GM18870 (cell line): ENCODE results near the gene AMDHD1.
A peak's percentile ranks its signal among the peaks of the same experiment; 100 is the strongest.

Source experiments
- ATAC-seq: cut with Tn5 transposase; IDR thresholded peaks from one replicate; pipeline ENCODE4 v1.9.1; 2021; ENCODE audit warnings: moderate library complexity; ENCODE audit not compliant: unreplicated experiment

The AMDHD1 gene

GRCh38 chr12:95943330-95943842 lies at the start of gene AMDHD1:
TSS of gene AMDHD1 (plus strand) at chr12:95943331. CDS start at chr12:95943399, 68 bp downstream.
- ATAC-seq = peak; percentile 39

GRCh38 chr12:95896846-95897245 lies 46.3 kb upstream of the AMDHD1 start:
- no peak for ATAC-seq

DNA sequence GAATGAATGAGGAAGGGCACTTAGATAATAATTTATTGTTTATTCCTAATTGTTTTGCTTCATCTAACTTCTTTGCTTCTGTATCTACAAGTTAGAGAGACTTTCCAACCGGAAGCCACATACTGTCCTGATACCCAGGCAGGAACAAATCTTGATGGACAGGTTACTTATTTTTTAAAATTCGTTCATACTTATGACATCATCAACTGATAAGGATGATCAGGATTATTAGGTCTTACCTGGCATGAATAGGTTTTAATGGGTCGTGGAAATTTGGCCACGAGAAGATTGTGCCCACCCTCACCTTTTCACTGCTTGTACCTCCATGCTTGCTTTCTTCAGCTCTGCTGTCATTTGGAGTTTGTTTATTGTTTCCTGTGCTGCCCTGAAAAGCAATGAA lies 45.0 kb upstream of the AMDHD1 start:
- no peak for ATAC-seq

DNA sequence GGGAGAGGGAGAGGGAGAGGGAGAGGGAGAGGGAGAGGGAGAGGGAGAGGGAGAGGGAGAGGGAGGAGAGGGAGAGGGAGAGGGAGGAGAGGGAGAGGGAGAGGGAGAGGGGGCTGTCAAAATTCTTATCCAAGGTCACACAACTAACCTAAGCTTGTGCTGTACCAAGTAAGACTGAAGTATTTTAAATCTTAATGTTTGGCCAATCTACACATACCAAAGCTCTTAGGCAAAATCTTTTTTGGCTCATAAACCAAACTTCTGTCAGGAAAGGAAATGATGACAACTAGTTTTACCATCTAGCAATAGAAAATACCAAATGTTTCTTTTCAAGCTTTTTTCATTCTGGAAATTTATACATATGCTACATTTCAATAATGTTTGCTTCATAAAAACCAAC lies 34.6 kb upstream of the AMDHD1 start:
- no peak for ATAC-seq

- no peak for ATAC-seq
Measured at GRCh38 chr12:95909871-95910270, 33.3 kb upstream of the AMDHD1 start.

DNA sequence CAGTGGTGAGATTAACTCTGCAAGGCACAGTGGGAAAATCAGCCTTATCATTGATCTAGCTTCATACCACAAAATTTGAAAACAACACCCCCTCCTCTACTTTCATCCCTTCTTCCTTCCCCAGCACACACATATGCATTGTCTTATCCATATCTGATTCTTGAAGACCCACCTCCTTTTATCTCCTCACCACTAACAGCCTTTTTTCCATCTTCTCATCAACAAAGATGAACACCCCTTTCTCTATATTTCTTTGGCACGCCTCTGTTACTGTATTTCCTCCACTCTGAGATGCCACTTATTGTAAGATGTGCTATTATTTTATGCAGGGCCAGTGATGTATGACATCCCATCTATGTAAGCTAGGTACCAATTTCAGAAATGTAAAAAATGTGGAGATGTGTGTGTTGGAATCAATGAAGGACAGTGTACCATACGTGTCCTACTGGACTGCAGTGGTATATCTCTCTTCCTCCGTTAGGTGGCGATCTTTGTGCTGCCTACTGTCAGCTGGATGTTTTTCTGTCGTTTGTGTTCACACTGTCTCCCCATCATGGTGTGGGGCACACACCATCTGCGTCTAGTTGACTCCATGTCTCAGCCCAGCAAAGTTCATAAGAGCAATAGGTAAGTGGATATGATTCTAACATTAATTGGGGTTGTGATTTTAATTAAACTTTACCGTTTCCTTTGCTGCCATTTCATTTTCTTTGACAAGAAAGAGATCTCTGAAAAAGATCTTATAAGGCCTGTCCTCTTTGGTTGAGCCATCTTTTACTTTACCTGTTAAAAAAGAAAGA lies 24.7 kb upstream of the AMDHD1 start:
- peak; percentile 86 for ATAC-seq

GRCh38 chr12:95919110-95919509 lies 24.0 kb upstream of the AMDHD1 start:
- ATAC-seq = no peak

DNA sequence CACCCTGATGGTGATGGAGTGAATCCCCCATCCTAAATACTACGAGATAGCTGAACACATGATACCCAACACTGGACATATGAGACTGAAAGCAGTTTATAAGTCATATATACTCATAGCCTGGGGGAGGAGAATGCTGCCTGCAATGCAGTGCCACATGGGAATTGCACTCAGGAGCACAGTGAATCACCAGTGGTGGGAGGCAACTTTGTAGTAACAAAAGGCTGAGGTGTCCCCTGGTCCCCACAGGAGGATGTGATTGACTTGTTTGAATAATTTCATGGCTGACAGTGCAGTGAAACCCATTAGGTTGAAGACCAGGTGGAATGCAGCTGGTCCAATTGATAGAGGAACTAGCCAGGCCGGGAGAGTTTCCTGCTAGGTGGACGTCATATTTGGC lies 20.9 kb upstream of the AMDHD1 start:
- ATAC-seq = no peak

DNA sequence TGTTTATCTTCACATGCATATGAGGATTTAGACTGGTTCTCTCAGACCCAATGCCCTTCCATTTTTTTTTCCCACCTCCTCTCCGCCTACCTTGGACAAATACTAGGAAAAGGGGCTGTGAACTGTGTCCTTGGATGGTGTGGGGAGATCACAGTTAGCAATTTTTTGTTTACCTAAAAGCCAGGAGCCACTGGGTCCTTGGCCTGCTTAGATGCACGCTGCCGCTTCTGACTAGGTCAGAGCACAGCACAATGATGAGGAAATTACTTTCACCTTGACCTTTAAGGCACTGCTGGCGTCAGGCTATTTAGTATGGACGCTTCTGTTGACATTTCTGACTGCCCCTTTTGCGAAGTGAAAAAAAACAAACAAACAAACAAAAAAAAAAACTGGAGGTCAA lies 2.6 kb upstream of the AMDHD1 start:
- no peak for ATAC-seq

DNA sequence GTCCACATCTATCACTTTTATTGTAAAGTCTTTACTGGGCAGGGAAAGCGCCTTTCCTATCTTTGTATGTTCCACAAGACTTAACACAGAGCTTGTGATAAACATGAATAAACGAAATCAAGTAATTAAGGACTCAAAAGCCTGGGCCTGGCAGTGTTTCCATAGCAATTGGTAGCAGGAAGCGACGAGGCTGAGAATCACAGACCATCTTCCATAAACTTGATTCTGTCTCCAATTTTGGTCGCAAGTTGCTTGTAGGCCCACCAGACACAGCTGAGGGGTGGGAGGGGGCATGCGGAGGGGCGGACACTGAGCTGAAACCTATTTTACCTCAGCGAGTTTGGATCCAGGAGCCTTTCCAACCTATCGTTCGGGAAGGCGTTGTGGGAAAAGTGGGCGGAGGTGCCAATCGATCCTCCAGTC lies 1.0 kb upstream of the AMDHD1 start:
- no peak for ATAC-seq

DNA sequence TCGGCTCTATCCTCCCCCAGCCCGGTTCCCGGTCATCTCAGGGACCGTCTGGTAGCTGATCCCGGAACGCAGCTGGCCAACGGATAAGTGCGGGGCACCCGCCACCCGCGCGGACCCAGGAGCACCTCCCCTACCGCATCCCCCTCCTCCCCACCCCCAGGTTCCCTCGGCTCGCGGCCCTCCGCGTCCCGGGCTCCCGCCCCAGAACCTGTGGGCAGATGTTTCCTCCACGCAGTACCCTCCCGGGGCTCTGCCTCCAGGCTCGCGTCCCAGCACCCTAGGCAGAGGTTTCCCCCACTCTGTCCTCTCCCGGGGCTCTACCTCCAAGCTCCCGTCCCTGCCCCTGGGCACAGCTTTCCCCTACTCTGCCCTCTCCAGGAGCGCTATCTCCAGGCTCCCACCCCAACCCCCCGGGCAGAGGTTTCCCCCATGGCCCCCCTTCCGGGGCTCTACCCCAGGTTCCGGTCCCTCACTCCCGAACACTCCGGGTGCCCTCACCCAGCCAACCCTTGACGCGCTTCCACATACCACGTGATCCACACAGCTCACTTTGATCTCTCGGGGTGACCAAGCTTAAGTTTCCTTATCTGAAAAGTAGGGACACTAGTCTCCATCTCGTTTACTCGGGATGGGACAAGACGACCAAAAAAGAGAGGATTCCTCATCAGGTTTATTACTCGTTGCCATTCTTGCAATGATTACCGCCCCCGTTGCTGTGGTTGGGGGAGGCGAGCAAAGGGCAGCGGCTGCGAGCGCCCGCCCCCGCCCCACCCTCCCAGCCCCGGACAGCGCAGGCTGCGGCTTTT lies 404 bp upstream of the AMDHD1 start, which contains the start of gene CCDC38:
CCDC38 (minus strand) TSS at position 91 of the 806 bp plus-strand sequence. CDS start 6,105 bp downstream, outside the sequence.
- ATAC-seq = peak; percentile 98

- no peak for ATAC-seq
Measured at GRCh38 chr12:95944108-95944704, 1.1 kb downstream of the AMDHD1 start.

DNA sequence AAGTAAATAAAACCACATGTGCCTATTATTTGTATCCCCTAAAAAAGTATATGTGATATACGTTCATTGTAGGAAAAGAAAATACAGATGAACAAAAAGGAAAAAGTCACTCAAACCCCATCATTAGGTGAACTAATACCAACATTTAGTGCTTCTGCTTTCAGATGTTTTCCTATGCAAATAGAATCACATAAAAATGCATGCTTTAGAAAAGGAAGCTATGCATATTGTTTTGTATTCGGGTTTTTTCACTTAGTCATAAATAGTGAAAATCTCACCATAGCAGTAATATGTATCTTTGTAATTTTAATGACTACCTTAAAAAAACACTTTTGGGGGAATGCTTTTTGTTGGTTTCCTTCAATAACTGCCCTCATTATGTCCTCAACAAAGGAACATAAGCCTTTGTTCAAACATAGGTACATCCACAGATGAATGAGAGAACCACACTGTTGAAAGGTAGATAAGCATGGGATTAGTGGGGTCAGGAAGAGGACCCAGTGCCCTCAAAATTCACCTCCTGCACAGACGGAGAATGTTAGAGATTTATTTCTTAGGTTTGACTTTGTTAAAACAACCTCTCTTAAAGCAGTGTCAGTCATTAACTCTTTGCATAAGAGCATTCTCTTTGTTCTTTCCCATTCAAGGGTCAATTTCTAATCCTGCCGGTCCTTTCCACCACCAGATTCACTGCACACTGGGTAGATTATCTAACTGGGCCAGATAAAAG lies 6.5 kb downstream of the AMDHD1 start:
- no peak for ATAC-seq

- ATAC-seq = no peak
Measured at GRCh38 chr12:95951515-95951914, 8.4 kb downstream of the AMDHD1 start.

DNA sequence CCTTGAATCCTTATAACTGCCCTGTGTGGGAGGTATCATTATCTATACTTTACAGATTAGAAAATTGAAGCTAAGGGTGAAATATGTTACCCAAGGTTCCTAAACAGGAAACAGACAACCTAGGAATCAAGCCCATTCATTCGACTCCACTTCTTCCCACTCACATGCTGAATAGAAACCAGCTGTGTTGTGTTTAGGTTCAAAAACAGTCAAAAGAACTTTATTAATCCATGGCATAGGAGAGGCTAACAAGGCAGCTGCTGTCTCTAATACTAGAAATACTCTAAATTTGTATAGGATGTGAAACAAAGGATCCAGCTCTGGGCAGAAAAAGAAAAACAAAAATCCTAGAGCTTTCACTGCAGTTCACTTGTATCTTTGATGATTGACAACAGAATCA lies 9.9 kb downstream of the AMDHD1 start:
- ATAC-seq = no peak

- ATAC-seq = no peak
Measured at GRCh38 chr12:95955549-95956159, 12.5 kb downstream of the AMDHD1 start.

GRCh38 chr12:95956557-95957145 lies 13.5 kb downstream of the AMDHD1 start:
- ATAC-seq = no peak

GRCh38 chr12:95959107-95959506 lies 16.0 kb downstream of the AMDHD1 start:
- no peak for ATAC-seq

DNA sequence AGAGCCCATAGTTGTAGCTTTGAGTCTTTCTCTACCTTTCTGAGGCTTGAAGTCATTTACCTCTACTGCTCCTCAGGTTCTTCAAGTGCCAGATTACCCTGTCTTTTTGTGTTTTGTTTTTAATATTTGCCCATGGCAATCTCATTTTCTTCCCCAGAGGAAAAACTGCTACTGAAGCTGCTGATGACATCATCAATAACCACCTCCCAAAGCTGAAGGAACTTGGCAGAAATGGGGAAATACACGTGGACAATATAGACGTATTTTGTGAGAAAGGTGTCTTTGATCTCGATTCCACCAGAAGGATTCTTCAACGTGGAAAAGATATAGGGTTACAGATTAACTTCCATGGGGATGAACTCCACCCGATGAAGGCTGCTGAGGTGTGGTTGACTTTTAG lies 17.1 kb downstream of the AMDHD1 start:
- no peak for ATAC-seq

DNA sequence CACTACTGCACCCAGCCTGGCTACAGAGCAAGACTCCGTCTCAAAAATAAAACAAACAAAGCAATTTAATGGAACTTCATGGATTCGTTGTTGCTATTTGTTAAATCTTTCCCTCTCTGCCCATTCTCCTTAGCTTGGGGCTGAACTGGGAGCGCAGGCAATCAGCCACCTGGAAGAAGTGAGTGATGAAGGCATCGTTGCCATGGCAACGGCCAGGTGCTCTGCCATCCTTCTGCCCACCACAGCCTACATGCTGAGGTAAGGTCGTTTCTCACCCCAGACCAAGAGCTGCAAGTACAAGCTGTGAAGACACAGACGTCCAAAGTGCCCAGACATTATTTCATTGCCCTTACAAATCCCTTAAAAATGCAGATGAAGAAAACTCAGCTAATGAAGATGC lies 19.1 kb downstream of the AMDHD1 start:
- ATAC-seq = no peak
